ENCODE results near the gene LRRC2.

Gene LRRC2

DNA sequence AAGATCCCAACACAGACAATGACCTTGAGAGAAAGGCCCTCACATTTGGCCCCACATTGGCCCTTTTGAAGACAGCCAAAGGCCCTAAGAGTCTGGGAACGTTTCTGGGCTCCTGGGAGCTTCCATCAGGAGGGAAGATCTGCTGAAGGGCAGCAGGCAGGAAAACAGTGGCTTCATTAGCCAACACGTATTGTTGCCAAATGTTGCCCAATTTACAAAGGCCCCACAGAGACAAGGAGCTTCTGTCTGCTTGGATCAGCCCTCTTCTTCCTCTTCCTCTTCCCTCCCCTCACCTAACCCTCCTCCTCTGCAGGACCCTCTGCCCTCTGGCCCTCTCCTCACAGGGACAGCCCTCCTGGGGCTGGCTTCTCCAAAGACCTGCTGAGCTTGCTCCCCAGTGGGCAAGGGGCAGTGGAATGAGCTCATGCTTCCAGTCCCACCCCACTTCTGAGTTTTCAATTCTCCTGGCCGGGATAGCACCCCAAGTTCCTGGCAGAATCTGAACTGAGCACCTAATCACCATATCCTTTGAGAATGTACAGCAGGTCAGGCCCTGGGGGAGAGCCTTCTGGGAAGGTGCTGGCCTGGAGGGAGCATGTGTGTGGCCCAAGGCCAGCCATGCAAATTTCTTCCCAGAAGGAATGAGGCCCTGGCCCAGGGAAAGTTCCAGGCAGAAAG, 96.3 kb downstream of the LRRC2 start:
- DNase-seq (ENCODE audit: low read depth), result no peak
- in situ Hi-C loops (cut with HindIII; ENCODE audit: low sequenced_read_pairs), result no loop called here

DNA sequence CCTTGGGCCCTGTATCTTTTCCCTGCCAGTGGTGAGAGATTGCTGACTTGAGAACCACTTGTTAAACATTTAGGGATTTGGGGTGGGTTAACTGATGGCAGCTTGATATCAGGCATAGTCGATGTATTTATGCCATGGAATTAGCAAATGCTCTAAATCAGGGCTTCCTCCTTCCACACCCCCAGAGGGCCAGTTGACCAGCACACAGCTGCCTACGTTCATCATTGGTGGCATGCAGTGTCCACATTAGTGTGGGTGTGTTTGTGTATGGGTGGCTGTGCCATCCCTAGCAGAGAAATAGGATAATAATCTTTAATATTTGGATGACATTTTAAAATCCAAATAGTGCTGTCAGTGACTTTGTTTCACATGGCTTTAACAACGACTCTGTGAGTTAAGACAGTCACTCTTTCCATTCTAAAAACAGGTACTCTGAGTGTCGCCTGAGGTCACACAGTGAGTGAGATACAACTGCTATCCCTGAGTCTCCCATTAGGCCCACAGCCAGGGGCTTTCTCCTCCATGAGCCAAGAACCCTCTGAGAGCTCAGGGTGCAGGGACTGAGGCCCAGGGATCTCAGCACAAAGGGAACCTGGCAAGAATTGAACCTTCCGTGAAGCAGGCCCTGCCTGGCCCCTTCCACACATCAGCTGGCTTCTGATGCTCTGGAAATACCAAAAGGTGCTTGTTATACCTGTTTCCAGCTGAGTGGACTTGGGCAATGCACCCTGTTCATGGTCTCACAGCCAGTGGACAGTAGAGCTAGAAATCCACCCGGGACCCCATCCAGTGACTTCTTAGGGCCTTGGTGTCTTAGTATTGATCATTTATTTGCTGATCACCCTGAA, 97.1 kb downstream of the LRRC2 start:
- in situ Hi-C loops (cut with HindIII; ENCODE audit: low sequenced_read_pairs), result no loop called here
- TF ChIP-seq, protein P1, sequence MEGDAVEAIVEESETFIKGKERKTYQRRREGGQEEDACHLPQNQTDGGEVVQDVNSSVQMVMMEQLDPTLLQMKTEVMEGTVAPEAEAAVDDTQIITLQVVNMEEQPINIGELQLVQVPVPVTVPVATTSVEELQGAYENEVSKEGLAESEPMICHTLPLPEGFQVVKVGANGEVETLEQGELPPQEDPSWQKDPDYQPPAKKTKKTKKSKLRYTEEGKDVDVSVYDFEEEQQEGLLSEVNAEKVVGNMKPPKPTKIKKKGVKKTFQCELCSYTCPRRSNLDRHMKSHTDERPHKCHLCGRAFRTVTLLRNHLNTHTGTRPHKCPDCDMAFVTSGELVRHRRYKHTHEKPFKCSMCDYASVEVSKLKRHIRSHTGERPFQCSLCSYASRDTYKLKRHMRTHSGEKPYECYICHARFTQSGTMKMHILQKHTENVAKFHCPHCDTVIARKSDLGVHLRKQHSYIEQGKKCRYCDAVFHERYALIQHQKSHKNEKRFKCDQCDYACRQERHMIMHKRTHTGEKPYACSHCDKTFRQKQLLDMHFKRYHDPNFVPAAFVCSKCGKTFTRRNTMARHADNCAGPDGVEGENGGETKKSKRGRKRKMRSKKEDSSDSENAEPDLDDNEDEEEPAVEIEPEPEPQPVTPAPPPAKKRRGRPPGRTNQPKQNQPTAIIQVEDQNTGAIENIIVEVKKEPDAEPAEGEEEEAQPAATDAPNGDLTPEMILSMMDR (IDR thresholded peaks at IDR 0.05; ENCODE audit: low read depth, low read length, missing control alignments), result no peak
- no peak for DNase-seq (ENCODE audit: low read depth)
- H3K4me3 ChIP-seq (ENCODE audit: low read depth, low read length), result no peak overlapping the region

More for the DNA sequence above, 96.3 kb downstream of the LRRC2 start:
- no peak overlapping the region for H3K4me3 ChIP-seq (ENCODE audit: low read depth, low read length)
- TF ChIP-seq, protein P1 (IDR thresholded peaks at IDR 0.05; ENCODE audit: low read depth, low read length, missing control alignments), result no peak

DNA sequence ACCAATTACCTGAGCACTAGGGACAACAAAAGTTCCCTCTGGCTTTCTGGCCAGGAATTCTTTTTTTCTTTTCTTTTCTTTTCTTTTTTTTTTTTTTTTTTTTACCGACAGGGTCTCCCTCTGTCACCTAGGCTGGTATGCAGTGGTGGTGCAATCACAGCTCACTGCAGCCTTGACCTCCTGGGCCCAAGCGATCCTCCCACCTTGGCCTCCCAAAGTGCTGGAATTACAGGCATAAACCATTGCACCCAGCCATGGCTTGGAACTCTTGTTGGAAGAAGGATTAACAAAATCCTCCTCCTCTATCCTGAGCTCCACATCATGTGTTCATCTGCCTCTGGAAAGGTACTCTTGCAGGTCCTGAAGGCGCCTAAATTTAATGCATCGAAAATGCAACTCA, 98.5 kb downstream of the LRRC2 start:
- TF ChIP-seq, protein P1 (IDR thresholded peaks at IDR 0.05; ENCODE audit: low read depth, low read length, missing control alignments), result no peak
- no peak for DNase-seq (ENCODE audit: low read depth)
- H3K4me3 ChIP-seq (ENCODE audit: low read depth, low read length), result no peak overlapping the region
- in situ Hi-C loops (cut with HindIII; ENCODE audit: low sequenced_read_pairs), result no loop called here

DNA sequence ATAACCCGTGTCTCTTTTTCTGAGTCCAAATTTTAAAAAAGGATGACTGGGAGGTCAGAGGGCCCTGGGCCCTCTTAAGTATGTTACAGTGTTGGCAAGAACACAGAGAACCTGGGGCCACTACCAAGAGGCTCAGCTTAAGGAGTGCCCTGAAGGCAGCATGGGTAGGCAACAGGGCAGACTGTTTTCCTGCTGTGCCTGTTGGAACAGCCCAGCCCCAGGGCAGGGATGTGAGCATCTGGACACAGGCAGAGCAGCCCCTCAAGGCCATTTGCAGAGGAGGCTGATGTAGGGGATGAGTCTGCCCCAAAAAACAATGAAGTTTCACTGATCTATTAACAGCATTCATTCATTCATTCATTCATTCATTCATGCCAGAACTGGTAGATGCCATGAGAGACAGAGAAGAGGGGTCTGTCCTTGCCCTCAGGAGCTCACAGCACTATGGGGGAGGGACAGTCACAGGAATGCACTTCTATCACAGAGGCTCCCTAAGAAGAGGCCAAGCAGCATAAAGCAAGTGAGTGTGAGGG, 99.2 kb downstream of the LRRC2 start:
- no peak for DNase-seq (ENCODE audit: low read depth)
- TF ChIP-seq, protein P1 (IDR thresholded peaks at IDR 0.05; ENCODE audit: low read depth, low read length, missing control alignments), result no peak
- in situ Hi-C loops (cut with HindIII; ENCODE audit: low sequenced_read_pairs), result no loop called here
- no peak overlapping the region for H3K4me3 ChIP-seq (ENCODE audit: low read depth, low read length)

DNA sequence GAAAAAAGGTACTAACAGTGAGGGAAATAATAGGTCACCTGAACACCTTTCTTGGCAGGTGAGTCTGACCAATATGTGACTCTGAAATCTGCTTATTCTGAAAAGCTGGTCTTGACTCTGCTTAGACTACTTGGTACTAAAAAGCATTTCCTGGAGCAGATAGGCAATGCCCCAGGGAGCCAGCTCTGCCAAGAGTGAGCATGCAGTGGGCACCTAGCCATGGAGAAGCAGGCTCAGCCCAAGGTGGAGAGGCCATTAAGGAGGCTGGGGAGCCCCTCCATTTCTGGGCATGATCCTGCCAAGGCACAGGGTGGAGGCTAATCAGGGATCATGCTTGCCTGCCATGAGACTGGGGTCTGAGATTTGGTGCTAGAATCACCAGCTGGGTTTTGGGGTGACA, 99.8 kb downstream of the LRRC2 start:
- no peak for DNase-seq (ENCODE audit: low read depth)
- TF ChIP-seq, protein P1 (IDR thresholded peaks at IDR 0.05; ENCODE audit: low read depth, low read length, missing control alignments), result no peak
- in situ Hi-C loops (cut with HindIII; ENCODE audit: low sequenced_read_pairs), result no loop called here
- no peak overlapping the region for H3K4me3 ChIP-seq (ENCODE audit: low read depth, low read length)

Data from astrocyte of the cerebellum (primary cell).